Measurements from ENCODE around the gene UBE2Q2.

The UBE2Q2 gene

DNA sequence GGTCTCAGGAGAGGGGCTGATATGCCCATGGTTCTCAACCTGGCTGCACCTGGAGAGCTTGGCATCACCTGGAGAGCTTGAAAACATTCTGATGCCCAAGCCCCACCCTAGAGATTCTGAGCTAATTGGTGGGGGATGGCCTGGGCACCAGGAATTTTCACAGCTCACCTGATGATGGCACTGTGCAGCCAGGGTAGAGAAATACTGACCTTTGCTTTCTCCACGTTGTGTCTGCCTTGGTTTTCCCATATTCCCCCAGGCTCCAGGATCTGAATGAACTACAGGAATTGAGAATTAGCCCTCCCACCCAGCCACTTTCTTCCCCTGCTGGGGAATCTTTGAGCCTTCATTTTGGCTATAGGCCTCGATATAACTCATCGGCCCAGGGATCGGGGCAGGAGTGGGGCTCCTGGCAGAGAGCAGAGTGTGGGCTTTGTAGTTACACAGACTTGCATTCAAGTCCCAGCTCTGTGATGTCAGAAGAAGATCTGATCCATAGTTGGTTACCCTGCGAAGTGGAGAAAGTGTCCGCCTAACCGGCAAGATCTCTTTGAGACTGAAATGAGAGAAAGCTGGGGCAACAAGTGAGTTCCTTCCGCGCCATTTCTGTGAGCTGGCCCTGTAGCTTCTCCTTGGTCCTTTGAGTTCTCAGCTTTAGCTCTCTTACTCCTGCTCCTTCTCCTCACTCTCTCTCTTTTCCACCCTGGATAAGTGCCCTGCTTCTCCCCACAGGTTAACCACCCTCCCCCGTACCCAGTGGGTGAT lies 33.1 kb upstream of the UBE2Q2 start:
- TF ChIP-seq, protein P1, sequence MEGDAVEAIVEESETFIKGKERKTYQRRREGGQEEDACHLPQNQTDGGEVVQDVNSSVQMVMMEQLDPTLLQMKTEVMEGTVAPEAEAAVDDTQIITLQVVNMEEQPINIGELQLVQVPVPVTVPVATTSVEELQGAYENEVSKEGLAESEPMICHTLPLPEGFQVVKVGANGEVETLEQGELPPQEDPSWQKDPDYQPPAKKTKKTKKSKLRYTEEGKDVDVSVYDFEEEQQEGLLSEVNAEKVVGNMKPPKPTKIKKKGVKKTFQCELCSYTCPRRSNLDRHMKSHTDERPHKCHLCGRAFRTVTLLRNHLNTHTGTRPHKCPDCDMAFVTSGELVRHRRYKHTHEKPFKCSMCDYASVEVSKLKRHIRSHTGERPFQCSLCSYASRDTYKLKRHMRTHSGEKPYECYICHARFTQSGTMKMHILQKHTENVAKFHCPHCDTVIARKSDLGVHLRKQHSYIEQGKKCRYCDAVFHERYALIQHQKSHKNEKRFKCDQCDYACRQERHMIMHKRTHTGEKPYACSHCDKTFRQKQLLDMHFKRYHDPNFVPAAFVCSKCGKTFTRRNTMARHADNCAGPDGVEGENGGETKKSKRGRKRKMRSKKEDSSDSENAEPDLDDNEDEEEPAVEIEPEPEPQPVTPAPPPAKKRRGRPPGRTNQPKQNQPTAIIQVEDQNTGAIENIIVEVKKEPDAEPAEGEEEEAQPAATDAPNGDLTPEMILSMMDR (IDR thresholded peaks at IDR 0.05; ENCODE audit: low read depth, low read length): peak; percentile 23
- DNase-seq (ENCODE audit: extremely low read depth, low read depth): no peak

DNA sequence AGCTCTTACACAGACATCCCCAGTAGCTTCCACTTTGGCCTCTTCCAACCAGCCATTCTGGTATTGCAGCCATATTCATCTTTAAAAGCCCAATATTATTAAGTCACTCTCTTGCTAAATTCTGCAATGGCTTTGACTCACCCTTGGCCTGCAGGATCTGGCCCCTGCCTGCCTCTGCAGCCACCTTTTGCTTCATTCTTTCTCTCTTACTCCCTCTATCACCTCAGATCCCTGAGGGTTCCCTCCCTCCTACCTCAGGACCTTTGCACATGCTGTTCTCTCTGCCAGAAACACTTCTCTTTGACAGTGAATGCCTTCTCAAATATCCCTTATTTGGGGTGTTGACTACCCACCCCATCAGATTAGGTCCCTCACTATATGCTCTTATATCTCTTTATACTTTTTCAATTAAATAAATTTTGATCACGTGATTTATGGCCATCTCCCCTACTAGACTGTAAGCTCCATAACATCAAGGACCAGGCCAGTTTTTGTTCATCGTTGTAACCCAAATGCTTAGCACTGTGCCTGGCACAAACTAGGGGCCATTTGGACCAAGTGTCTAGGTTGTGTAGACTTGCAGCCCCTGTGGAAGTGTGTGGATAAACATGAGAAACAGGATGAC lies 32.3 kb upstream of the UBE2Q2 start:
- TF ChIP-seq, protein P1 (IDR thresholded peaks at IDR 0.05; ENCODE audit: low read depth, low read length): no peak
- no peak for DNase-seq (ENCODE audit: extremely low read depth, low read depth)

DNA sequence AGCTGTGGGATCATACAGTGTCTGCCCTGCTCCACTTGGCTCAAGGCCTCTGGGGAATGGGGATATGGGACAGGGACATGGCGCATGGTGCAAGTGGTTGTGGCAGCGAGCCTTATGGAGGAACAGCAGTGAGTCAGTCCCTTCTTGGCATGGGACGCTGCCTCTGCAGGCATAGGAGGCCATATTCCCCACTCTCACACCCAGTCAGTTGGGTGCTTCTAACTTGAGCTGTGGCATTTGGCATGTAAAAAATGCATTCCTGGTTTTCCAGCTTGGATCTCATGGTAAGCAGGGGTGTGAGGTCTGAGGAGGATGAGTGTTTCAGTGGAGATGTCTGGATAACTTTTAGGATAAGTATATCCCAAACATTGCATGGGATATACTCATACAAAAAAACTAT lies 31.6 kb upstream of the UBE2Q2 start:
- DNase-seq (ENCODE audit: extremely low read depth, low read depth): no peak

DNA sequence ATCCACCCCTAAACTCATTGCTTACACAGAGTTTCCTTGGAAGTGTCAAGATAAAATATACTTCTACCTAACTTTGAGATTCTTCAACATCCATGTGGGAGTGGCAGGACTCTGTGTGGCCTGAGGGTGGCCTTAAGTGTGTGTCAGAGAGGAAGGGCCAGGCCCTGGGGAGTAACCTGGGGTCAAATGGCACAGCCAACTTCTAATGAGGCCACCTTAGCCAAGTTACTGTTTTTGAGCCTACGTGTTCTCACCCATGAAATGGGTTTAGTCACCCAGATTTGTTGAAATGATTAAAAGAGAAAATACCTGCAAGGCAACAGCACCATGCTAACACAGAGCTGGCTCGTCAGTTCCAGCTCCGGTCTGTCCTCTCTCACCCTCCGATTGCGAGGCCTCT lies 28.5 kb upstream of the UBE2Q2 start:
- DNase-seq (ENCODE audit: extremely low read depth, low read depth): no peak
- TF ChIP-seq, protein P1 (IDR thresholded peaks at IDR 0.05; ENCODE audit: low read depth, low read length): no peak

More for the DNA sequence above, 31.6 kb upstream of the UBE2Q2 start:
- TF ChIP-seq, protein P1 (IDR thresholded peaks at IDR 0.05; ENCODE audit: low read depth, low read length): no peak

DNA sequence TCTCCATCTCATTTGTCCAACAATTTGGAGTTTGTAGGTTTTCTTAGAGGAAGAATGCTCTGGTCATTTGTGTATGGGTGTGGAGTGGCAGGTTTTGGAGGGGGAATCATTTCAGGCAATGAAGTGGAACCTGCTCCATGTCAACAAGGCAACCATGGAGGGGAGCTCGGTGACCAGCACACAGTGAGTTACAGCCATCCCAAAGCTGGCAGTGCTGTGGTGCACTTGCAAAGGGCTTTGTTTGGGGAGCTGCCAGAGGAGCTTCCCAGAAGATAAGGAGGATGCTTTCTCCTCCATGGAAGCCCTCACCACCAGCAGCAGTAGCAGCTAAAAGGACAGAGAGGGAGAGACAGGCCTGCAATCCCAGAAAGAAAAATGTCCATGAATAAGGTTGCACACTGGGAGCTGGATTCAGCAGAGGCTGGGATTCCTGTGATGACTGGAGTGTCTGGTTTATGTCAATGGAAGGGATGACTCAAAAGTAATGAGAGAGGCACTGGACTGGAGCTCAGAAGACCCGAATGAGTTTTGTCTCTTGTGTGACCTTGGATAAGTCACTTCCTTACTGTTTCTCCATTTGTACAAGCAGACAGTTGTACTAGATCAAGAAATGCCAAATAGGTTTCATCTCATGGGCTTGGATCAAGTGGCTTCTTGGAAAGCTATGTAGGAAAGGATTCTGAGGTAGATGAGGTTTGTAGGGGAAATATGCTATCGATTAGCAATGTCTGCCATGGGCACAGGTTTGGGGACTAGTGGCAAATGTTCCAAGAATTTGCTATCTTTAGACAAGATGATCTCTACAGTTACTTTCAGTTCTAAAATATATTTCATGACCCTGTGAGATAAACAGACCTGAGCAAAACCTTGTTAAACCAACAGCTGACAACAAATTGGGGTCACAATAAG lies 27.2 kb upstream of the UBE2Q2 start:
- DNase-seq (ENCODE audit: extremely low read depth, low read depth): no peak
- TF ChIP-seq, protein P1 (IDR thresholded peaks at IDR 0.05; ENCODE audit: low read depth, low read length): no peak

DNA sequence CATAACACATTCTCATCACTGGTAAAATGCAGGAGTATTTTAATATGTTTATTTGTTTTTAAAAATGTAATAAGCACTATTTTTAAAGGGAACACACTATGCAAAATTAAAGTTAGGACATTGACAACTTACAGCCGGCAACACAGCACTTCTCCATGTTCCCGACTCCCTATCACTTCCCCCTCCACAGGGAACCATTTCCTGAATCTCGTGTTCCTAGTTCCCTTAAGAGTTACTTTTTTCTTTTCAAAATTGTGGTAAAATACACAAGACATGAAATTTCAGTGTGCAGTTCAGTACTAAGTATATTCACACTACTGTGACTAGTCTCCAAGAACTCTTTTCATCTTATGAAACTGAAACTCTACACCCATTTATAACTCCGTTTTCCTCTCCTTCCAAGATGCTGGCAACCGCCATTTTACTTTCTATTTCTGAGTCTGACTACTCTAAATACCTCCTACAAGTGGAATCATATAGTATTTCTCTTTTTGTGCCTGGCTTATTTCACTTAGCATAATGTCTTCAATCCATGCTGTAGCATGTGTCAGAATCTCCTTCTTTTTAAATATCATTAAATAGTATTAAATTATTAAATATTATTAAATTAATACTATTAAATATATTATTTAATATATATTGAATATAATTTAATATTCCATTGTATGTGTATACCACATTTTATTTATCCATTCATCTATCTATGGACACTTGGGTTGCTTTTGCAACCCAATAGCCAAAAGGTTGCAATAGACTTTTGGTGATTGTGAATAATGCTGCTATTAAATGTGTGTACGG lies 25.9 kb upstream of the UBE2Q2 start:
- TF ChIP-seq, protein P1 (IDR thresholded peaks at IDR 0.05; ENCODE audit: low read depth, low read length): no peak
- DNase-seq (ENCODE audit: extremely low read depth, low read depth): no peak

Data from AG09319 (cell line).